ENCODE measurements around the gene TSHZ1.

DNA sequence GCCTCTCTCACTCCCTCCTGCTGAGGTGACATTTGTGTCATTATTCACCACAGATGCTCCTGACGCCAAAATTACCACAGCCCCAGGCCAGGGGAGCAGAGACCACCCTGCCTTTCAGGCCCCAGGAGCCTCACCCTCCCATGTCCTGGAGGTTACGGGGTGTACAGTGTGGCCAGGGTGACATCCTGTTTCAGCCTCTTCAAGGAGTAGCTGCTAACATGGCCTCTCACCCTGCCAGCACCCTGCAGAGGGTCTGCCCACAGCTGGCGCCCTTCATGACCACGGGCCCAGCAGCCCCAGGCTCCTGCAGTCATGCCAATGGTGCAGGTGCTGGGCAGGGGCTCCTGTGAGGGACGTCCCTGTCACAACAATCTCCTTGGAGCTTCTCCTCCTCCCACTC, 124.3 kb downstream of the TSHZ1 start:
- TF ChIP-seq, protein P1, sequence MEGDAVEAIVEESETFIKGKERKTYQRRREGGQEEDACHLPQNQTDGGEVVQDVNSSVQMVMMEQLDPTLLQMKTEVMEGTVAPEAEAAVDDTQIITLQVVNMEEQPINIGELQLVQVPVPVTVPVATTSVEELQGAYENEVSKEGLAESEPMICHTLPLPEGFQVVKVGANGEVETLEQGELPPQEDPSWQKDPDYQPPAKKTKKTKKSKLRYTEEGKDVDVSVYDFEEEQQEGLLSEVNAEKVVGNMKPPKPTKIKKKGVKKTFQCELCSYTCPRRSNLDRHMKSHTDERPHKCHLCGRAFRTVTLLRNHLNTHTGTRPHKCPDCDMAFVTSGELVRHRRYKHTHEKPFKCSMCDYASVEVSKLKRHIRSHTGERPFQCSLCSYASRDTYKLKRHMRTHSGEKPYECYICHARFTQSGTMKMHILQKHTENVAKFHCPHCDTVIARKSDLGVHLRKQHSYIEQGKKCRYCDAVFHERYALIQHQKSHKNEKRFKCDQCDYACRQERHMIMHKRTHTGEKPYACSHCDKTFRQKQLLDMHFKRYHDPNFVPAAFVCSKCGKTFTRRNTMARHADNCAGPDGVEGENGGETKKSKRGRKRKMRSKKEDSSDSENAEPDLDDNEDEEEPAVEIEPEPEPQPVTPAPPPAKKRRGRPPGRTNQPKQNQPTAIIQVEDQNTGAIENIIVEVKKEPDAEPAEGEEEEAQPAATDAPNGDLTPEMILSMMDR (conservative IDR thresholded peaks at IDR 0.05; ENCODE audit: low read depth in 2 of 2), result no peak
- TF ChIP-seq CREB1 (CRISPR knock-in tag; IDR thresholded peaks at IDR 0.05; ENCODE audit: low read depth) (no peak), ZNF331 (CRISPR knock-in tag; IDR thresholded peaks at IDR 0.05; ENCODE audit: low read depth) (no peak), POLR2AphosphoS5 (IDR thresholded peaks at IDR 0.05; ENCODE audit: low read depth) (no peak), EZH2 (IDR thresholded peaks at IDR 0.05; ENCODE audit: low read depth, unreplicated experiment) (no peak), NANOG (IDR thresholded peaks at IDR 0.05; ENCODE audit: borderline replicate concordance) (no peak), EZH2phosphoT487 (IDR thresholded peaks at IDR 0.05; ENCODE audit: unreplicated experiment) (no peak)
- TF ChIP-seq, protein P2, sequence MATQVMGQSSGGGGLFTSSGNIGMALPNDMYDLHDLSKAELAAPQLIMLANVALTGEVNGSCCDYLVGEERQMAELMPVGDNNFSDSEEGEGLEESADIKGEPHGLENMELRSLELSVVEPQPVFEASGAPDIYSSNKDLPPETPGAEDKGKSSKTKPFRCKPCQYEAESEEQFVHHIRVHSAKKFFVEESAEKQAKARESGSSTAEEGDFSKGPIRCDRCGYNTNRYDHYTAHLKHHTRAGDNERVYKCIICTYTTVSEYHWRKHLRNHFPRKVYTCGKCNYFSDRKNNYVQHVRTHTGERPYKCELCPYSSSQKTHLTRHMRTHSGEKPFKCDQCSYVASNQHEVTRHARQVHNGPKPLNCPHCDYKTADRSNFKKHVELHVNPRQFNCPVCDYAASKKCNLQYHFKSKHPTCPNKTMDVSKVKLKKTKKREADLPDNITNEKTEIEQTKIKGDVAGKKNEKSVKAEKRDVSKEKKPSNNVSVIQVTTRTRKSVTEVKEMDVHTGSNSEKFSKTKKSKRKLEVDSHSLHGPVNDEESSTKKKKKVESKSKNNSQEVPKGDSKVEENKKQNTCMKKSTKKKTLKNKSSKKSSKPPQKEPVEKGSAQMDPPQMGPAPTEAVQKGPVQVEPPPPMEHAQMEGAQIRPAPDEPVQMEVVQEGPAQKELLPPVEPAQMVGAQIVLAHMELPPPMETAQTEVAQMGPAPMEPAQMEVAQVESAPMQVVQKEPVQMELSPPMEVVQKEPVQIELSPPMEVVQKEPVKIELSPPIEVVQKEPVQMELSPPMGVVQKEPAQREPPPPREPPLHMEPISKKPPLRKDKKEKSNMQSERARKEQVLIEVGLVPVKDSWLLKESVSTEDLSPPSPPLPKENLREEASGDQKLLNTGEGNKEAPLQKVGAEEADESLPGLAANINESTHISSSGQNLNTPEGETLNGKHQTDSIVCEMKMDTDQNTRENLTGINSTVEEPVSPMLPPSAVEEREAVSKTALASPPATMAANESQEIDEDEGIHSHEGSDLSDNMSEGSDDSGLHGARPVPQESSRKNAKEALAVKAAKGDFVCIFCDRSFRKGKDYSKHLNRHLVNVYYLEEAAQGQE (IDR thresholded peaks at IDR 0.05; ENCODE audit: unreplicated experiment), result no peak
- TF ChIP-seq, protein P3, sequence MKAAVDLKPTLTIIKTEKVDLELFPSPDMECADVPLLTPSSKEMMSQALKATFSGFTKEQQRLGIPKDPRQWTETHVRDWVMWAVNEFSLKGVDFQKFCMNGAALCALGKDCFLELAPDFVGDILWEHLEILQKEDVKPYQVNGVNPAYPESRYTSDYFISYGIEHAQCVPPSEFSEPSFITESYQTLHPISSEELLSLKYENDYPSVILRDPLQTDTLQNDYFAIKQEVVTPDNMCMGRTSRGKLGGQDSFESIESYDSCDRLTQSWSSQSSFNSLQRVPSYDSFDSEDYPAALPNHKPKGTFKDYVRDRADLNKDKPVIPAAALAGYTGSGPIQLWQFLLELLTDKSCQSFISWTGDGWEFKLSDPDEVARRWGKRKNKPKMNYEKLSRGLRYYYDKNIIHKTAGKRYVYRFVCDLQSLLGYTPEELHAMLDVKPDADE (IDR thresholded peaks at IDR 0.05), result no peak

All from GM23338 (cell line).